ENCODE results near the gene PDGFRB. TPM values are rescaled to one million over a fixed set of nuclear protein-coding genes. Genes with fewer than 3 reads are reported as not detected.

The PDGFRB gene
- total RNA-seq, 1 donor from 2014 or later: 173 TPM

- DNase-seq (ENCODE audit: extremely low spot score in 2 of 2): no peak
- Histone ChIP-seq H3K36me3 (peaks cover 0 to 37% of the 10 kb centered on the region in 2 donors), H3K4me1 (peaks cover 69% of the 10 kb centered on the region), H3K4me3 (peak overlapping the region in 1 of 2 donors; percentile 6), H3K27ac (peak overlapping the region; percentile 83), H3K27me3 (no peaks in the 10 kb centered on the region), H3K9me3 (no peaks in the 10 kb centered on the region)
- no peak for TF ChIP-seq POLR2A (IDR thresholded peaks at IDR 0.05)
- TF ChIP-seq CTCF (IDR thresholded peaks at IDR 0.05): no peak
- TF ChIP-seq POLR2AphosphoS5 (IDR thresholded peaks at IDR 0.05; ENCODE audit: insufficient read depth in 1 of 2, low read depth in 1 of 2): no peak
- intact Hi-C loops (cut with DNase I): loop anchor here (5.0 kb wide), 2 partner anchors 85 to 1275 kb away; no protein-coding TSS in a partner anchor
Measured at GRCh38 chr5:150131978-150132694, 23.5 kb downstream of the PDGFRB start.

GRCh38 chr5:150131461-150131860 lies 24.2 kb downstream of the PDGFRB start:
- H3K9me3 ChIP-seq: no peaks in the 10 kb centered on the region
- DNase-seq (ENCODE audit: extremely low spot score in 2 of 2): no peak
- H3K4me3 ChIP-seq: no peak overlapping the region
- peaks cover 0 to 42% of the 10 kb centered on the region in 2 donors for H3K36me3 ChIP-seq
- H3K4me1 ChIP-seq: peaks cover 62% of the 10 kb centered on the region
- H3K27ac ChIP-seq: peak overlapping the region; percentile 83
- TF ChIP-seq CTCF (IDR thresholded peaks at IDR 0.05) (no peak), POLR2A (IDR thresholded peaks at IDR 0.05) (no peak), POLR2AphosphoS5 (IDR thresholded peaks at IDR 0.05; ENCODE audit: insufficient read depth in 1 of 2, low read depth in 1 of 2) (no peak)
- intact Hi-C loops (cut with DNase I): loop anchor here (5.0 kb wide), 2 partner anchors 86 to 1274 kb away; no protein-coding TSS in a partner anchor
- no peaks in the 10 kb centered on the region for H3K27me3 ChIP-seq

GRCh38 chr5:150130493-150130922 lies 25.1 kb downstream of the PDGFRB start:
- Histone ChIP-seq H3K27me3 (no peaks in the 10 kb centered on the region), H3K27ac (peak overlapping the region; percentile 83), H3K9me3 (no peaks in the 10 kb centered on the region), H3K4me3 (no peak overlapping the region), H3K4me1 (peaks cover 53% of the 10 kb centered on the region), H3K36me3 (peaks cover 0 to 41% of the 10 kb centered on the region in 2 donors)
- TF ChIP-seq POLR2AphosphoS5 (IDR thresholded peaks at IDR 0.05; ENCODE audit: insufficient read depth in 1 of 2, low read depth in 1 of 2) (no peak), POLR2A (IDR thresholded peaks at IDR 0.05) (no peak), CTCF (IDR thresholded peaks at IDR 0.05) (no peak)
- intact Hi-C loops (cut with DNase I): loop anchor here (5.0 kb wide), 2 partner anchors 87 to 1273 kb away; no protein-coding TSS in a partner anchor
- DNase-seq (ENCODE audit: extremely low spot score in 2 of 2): no peak

GRCh38 chr5:150129813-150130492 lies 25.7 kb downstream of the PDGFRB start:
- peak overlapping the region; percentile 83 for H3K27ac ChIP-seq
- no peak for DNase-seq (ENCODE audit: extremely low spot score in 2 of 2)
- H3K4me3 ChIP-seq: no peak overlapping the region
- peaks cover 47% of the 10 kb centered on the region for H3K4me1 ChIP-seq
- intact Hi-C loops (cut with DNase I): loop anchor here (5.0 kb wide), 2 partner anchors 87 to 1273 kb away; no protein-coding TSS in a partner anchor
- H3K36me3 ChIP-seq: peaks cover 0 to 43% of the 10 kb centered on the region in 2 donors
- no peaks in the 10 kb centered on the region for H3K27me3 ChIP-seq
- TF ChIP-seq POLR2AphosphoS5 (IDR thresholded peaks at IDR 0.05; ENCODE audit: insufficient read depth in 1 of 2, low read depth in 1 of 2): peak in 1 of 2 donors; percentile 71
- no peak for TF ChIP-seq POLR2A (IDR thresholded peaks at IDR 0.05)
- TF ChIP-seq CTCF (IDR thresholded peaks at IDR 0.05): peak; percentile 76 to 93 (median 82)
- no peaks in the 10 kb centered on the region for H3K9me3 ChIP-seq

Measured in vagina (tissue), 2 donors.